HEK293 (cell line): ENCODE data around the gene ZNF423.
A peak's percentile ranks its signal among the peaks of the same experiment; 100 is the strongest.

Experiments
- CTCF ChIA-PET: fragments of 350-600 bp; formaldehyde crosslinking; extraction: SDS; loops from one replicate; lab custom pipeline; 2021; ENCODE audit warnings: antibody characterized with exemption; lab: Yijun Ruan, JAX
- POLR2A ChIA-PET: fragments of 300-600 bp; formaldehyde crosslinking; extraction: SDS; loops from one replicate; lab custom pipeline; 2020; ENCODE audit warnings: antibody characterized with exemption, inconsistent platforms; lab: Yijun Ruan, JAX
- H3K27ac ChIP-seq: fragments of 200-500 bp; sonication (Bioruptor generic); 2 replicates; pipeline ENCODE4 v1.5.1; 2014; ENCODE audit warnings: low read depth, low read length, control low read depth, inconsistent platforms; ENCODE audit errors: extremely low read depth
- H3K36me3 ChIP-seq, 2 experiments: fragments of 200-500 bp in 1 of 2; sonication (Bioruptor generic) in 1 of 2; 1 replicate in 1 of 2; 2 replicates in 1 of 2; pipeline ENCODE4 v1.5.1; 2014 to 2017; ENCODE audit warnings: inconsistent platforms in 2 of 2, low read length in 2 of 2; ENCODE audit not compliant: control insufficient read depth in 2 of 2, insufficient read depth in 1 of 2
- H3K4me1 ChIP-seq: fragments of 200-500 bp; sonication (Bioruptor generic); 2 replicates; pipeline ENCODE4 v1.5.1; 2014; ENCODE audit warnings: mild to moderate bottlenecking, low read length, inconsistent platforms; ENCODE audit not compliant: control insufficient read depth, insufficient read depth
- H3K4me3 ChIP-seq: 2 replicates; pipeline ENCODE4 v1.5.1; 2011; ENCODE audit warnings: low read depth, mild to moderate bottlenecking, control low read depth, low read length, moderate library complexity
- H3K9me3 ChIP-seq: fragments of 200-500 bp; sonication (Bioruptor generic); 2 replicates; pipeline ENCODE4 v1.5.1; 2014; ENCODE audit warnings: low read depth, low read length, inconsistent platforms; ENCODE audit not compliant: control insufficient read depth, insufficient read depth
- EGR2 ChIP-seq: fragments of 450-650 bp; formaldehyde crosslinking; IDR thresholded peaks from 2 replicates; pipeline ENCODE4 v1.5.1; 2016; ENCODE audit warnings: low read depth, missing biosample characterization, missing genetic modification characterization
- KLF10 ChIP-seq: fragments of 450-650 bp; IDR thresholded peaks from 2 replicates; pipeline ENCODE4 v1.5.1; 2018; ENCODE audit warnings: missing biosample characterization, mild to moderate bottlenecking, missing genetic modification characterization
- MYNN ChIP-seq: fragments of 450-650 bp; formaldehyde crosslinking; IDR thresholded peaks from 2 replicates; pipeline ENCODE4 v1.5.1; 2016; ENCODE audit warnings: missing biosample characterization, missing genetic modification characterization, borderline replicate concordance
- TSHZ1 ChIP-seq: fragments of 450-650 bp; formaldehyde crosslinking; IDR thresholded peaks from 2 replicates; pipeline ENCODE4 v1.5.1; 2016; ENCODE audit warnings: missing biosample characterization, missing genetic modification characterization, borderline replicate concordance
- ZFHX2 ChIP-seq: fragments of 450-650 bp; formaldehyde crosslinking; conservative IDR thresholded peaks from 2 replicates; pipeline ENCODE4 v1.5.1; 2016; ENCODE audit warnings: missing biosample characterization, missing genetic modification characterization
- ZNF132 ChIP-seq: fragments of 450-650 bp; formaldehyde crosslinking; IDR thresholded peaks from 2 replicates; pipeline ENCODE4 v1.5.1; 2017; ENCODE audit warnings: missing biosample characterization, missing genetic modification characterization, borderline replicate concordance
- ZNF16 ChIP-seq: fragments of 450-650 bp; formaldehyde crosslinking; IDR thresholded peaks from 2 replicates; pipeline ENCODE4 v1.5.1; 2016; ENCODE audit warnings: low read depth, missing biosample characterization, missing genetic modification characterization
- ZNF2 ChIP-seq: fragments of 450-650 bp; formaldehyde crosslinking; IDR thresholded peaks from 2 replicates; pipeline ENCODE4 v1.5.1; 2016; ENCODE audit warnings: missing biosample characterization, missing genetic modification characterization
- ZNF211 ChIP-seq: fragments of 450-650 bp; formaldehyde crosslinking; IDR thresholded peaks from 2 replicates; pipeline ENCODE4 v1.5.1; 2016; ENCODE audit warnings: low read depth, missing biosample characterization, missing genetic modification characterization
- ZNF266 ChIP-seq: fragments of 450-650 bp; formaldehyde crosslinking; IDR thresholded peaks from 2 replicates; pipeline ENCODE4 v1.5.1; 2016; ENCODE audit warnings: missing biosample characterization, missing genetic modification characterization, low read depth
- ZNF311 ChIP-seq: fragments of 450-650 bp; formaldehyde crosslinking; IDR thresholded peaks from 2 replicates; pipeline ENCODE4 v1.5.1; 2017; ENCODE audit warnings: missing biosample characterization, missing genetic modification characterization, borderline replicate concordance
- ZNF341 ChIP-seq: fragments of 450-650 bp; formaldehyde crosslinking; IDR thresholded peaks from 2 replicates; pipeline ENCODE4; 2016; ENCODE audit warnings: low read depth, missing biosample characterization, missing genetic modification characterization
- ZNF354C ChIP-seq: fragments of 450-650 bp; formaldehyde crosslinking; IDR thresholded peaks from 2 replicates; pipeline ENCODE4 v1.5.1; 2016; ENCODE audit warnings: missing biosample characterization, missing genetic modification characterization, low read depth, borderline replicate concordance
- ZNF391 ChIP-seq: fragments of 450-650 bp; formaldehyde crosslinking; IDR thresholded peaks from 2 replicates; pipeline ENCODE4 v1.5.1; 2016; ENCODE audit warnings: low read depth, missing biosample characterization, missing genetic modification characterization, borderline replicate concordance
- ZNF529 ChIP-seq: fragments of 450-650 bp; formaldehyde crosslinking; IDR thresholded peaks from 2 replicates; pipeline ENCODE4 v1.5.1; 2017; ENCODE audit warnings: missing genetic modification characterization, missing biosample characterization; ENCODE audit not compliant: insufficient replicate concordance
- ZNF571 ChIP-seq: fragments of 450-650 bp; formaldehyde crosslinking; IDR thresholded peaks from 2 replicates; pipeline ENCODE4 v1.5.0; 2017; ENCODE audit warnings: missing biosample characterization, missing genetic modification characterization
- ZNF610 ChIP-seq: fragments of 450-650 bp; formaldehyde crosslinking; IDR thresholded peaks from 2 replicates; pipeline ENCODE4 v1.5.1; 2016; ENCODE audit warnings: missing biosample characterization, missing genetic modification characterization, borderline replicate concordance
- ZNF621 ChIP-seq: fragments of 450-650 bp; formaldehyde crosslinking; IDR thresholded peaks from 2 replicates; pipeline ENCODE4 v1.5.1; 2017; ENCODE audit warnings: missing biosample characterization, missing genetic modification characterization
- ZNF645 ChIP-seq: fragments of 450-650 bp; formaldehyde crosslinking; IDR thresholded peaks from 2 replicates; pipeline ENCODE4; 2016; ENCODE audit warnings: missing biosample characterization, missing genetic modification characterization
- ZNF707 ChIP-seq: fragments of 450-650 bp; formaldehyde crosslinking; IDR thresholded peaks from 2 replicates; pipeline ENCODE4 v1.5.1; 2016; ENCODE audit warnings: missing biosample characterization, missing genetic modification characterization
- ZNF747 ChIP-seq: fragments of 450-650 bp; formaldehyde crosslinking; IDR thresholded peaks from 2 replicates; pipeline ENCODE4 v1.5.1; 2016; ENCODE audit warnings: missing biosample characterization, missing genetic modification characterization
- ZNF768 ChIP-seq: fragments of 450-650 bp; formaldehyde crosslinking; IDR thresholded peaks from 2 replicates; pipeline ENCODE4 v1.5.1; 2018; ENCODE audit warnings: missing biosample characterization, mild to moderate bottlenecking, missing genetic modification characterization

The ZNF423 gene

GRCh38 chr16:49671333-49671732 is 184.6 kb downstream of the ZNF423 start:
- H3K9me3 ChIP-seq, result no peaks in the 10 kb centered on the region
- H3K4me1 ChIP-seq, result no peaks in the 10 kb centered on the region
- H3K27ac ChIP-seq, result no peak overlapping the region
- CTCF ChIA-PET, result interaction anchor here (0.6 kb wide), 1 partner anchor 241 kb away, joined by 3 read pairs; no protein-coding TSS in a partner anchor
- no peak overlapping the region for H3K4me3 ChIP-seq
- no peaks in the 10 kb centered on the region for H3K36me3 ChIP-seq
- POLR2A ChIA-PET, result no interaction called here
- TF ChIP-seq EGR2 (tag by site-specific recombination) (peak; percentile 75), ZFHX2 (peak; percentile 74), ZNF354C (tag by site-specific recombination) (no peak)

- POLR2A ChIA-PET, result no interaction called here
- no peak for TF ChIP-seq TSHZ1 (tag by site-specific recombination)
- no peak for TF ChIP-seq ZNF391 (tag by site-specific recombination)
- TF ChIP-seq KLF10 (tag by site-specific recombination), result no peak
- no peak for TF ChIP-seq ZNF571 (tag by site-specific recombination)
- TF ChIP-seq EGR2 (tag by site-specific recombination), result no peak
- no peak for TF ChIP-seq ZNF341 (tag by site-specific recombination)
- TF ChIP-seq ZNF16 (tag by site-specific recombination), result no peak
- TF ChIP-seq ZNF132 (tag by site-specific recombination), result no peak
- TF ChIP-seq ZNF768 (tag by site-specific recombination), result no peak
- TF ChIP-seq ZNF311 (tag by site-specific recombination), result no peak
- TF ChIP-seq ZNF610 (tag by site-specific recombination), result no peak
- TF ChIP-seq ZNF2 (tag by site-specific recombination), result no peak
- no peak for TF ChIP-seq ZNF707
- no peak for TF ChIP-seq ZNF621
- no peak for TF ChIP-seq MYNN (tag by site-specific recombination)
- TF ChIP-seq, all 188 proteins: peak for 0
- Histone ChIP-seq H3K27ac (no peak overlapping the region), H3K36me3 (no peaks in the 10 kb centered on the region), H3K4me3 (no peak overlapping the region), H3K4me1 (no peaks in the 10 kb centered on the region), H3K9me3 (no peaks in the 10 kb centered on the region)
- CTCF ChIA-PET, result no interaction called here
Observed at GRCh38 chr16:49670627-49671026, 185.3 kb downstream of the ZNF423 start.

GRCh38 chr16:49665482-49666230 is 190.3 kb downstream of the ZNF423 start:
- H3K4me1 ChIP-seq, result no peaks in the 10 kb centered on the region
- H3K9me3 ChIP-seq, result no peaks in the 10 kb centered on the region
- TF ChIP-seq ZNF529 (tag by site-specific recombination) (no peak), ZNF211 (tag by site-specific recombination) (no peak), ZNF645 (tag by site-specific recombination) (no peak), ZNF747 (tag by site-specific recombination) (no peak), ZNF266 (no peak), EGR2 (tag by site-specific recombination) (no peak)
- H3K4me3 ChIP-seq, result no peak overlapping the region
- ChIA-PET POLR2A (no interaction called here), CTCF (interaction anchor here (0.7 to 1.4 kb wide), 2 partner anchors 43 to 258 kb away, joined by 3 to 4 read pairs; no protein-coding TSS in a partner anchor)
- H3K27ac ChIP-seq, result no peak overlapping the region
- no peaks in the 10 kb centered on the region for H3K36me3 ChIP-seq
